Neuronal stem cell (in vitro differentiated cells): Measurements from ENCODE around the gene LRP11.

Experiments
- DNase-seq: peaks from one replicate; pipeline ENCODE4 v3.0.0-alpha.2; 2013; ENCODE audit warnings: low spot score
- H2AFZ ChIP-seq: one replicate; pipeline ENCODE4 v1.6.1; 2013; ENCODE audit warnings: mild to moderate bottlenecking, low read length, inconsistent platforms
- H2AK5ac ChIP-seq: 2 replicates; pipeline ENCODE4 v1.6.1; 2013; ENCODE audit warnings: low read depth, mild to moderate bottlenecking, inconsistent platforms, low read length, moderate library complexity, mixed read lengths
- H2BK120ac ChIP-seq: 2 replicates; pipeline ENCODE4 v1.6.1; 2013; ENCODE audit warnings: low read depth, mild to moderate bottlenecking, inconsistent platforms, low read length, moderate library complexity, mixed read lengths
- H2BK12ac ChIP-seq: one replicate; pipeline ENCODE4 v1.6.1; 2013; ENCODE audit warnings: low read length, inconsistent platforms
- H2BK15ac ChIP-seq: 2 replicates; pipeline ENCODE4 v1.6.1; 2013; ENCODE audit warnings: mild to moderate bottlenecking, low read length, inconsistent platforms, mixed read lengths
- H2BK5ac ChIP-seq: one replicate; pipeline ENCODE4 v1.6.1; 2013; ENCODE audit warnings: inconsistent platforms, mild to moderate bottlenecking, low read length, moderate library complexity
- H3K14ac ChIP-seq: one replicate; pipeline ENCODE4 v1.6.1; 2013; ENCODE audit warnings: low read length, inconsistent platforms
- H3K18ac ChIP-seq: 2 replicates; pipeline ENCODE4 v1.6.1; 2013; ENCODE audit warnings: low read length, inconsistent platforms
- H3K23ac ChIP-seq: 2 replicates; pipeline ENCODE4 v1.6.1; 2013; ENCODE audit warnings: low read depth, mild to moderate bottlenecking, mixed read lengths, low read length, inconsistent platforms; ENCODE audit not compliant: poor library complexity
- H3K27ac ChIP-seq: replicated peaks from 3 replicates; pipeline ENCODE4 v1.5.1; 2013; ENCODE audit warnings: low read length, inconsistent platforms
- H3K27me3 ChIP-seq, 3 experiments: 2 replicates each; pipeline ENCODE4 v1.6.1; 2013; ENCODE audit warnings: low read length in 3 of 3, mild to moderate bottlenecking in 2 of 3, inconsistent platforms in 1 of 3, low read depth in 1 of 3, mixed read lengths in 1 of 3, moderate library complexity in 1 of 3; ENCODE audit not compliant: control insufficient read depth in 3 of 3, insufficient read depth in 3 of 3
- H3K36me3 ChIP-seq, 2 donors: replicated peaks in 1 of 2; 2 replicates each; pipeline ENCODE4 v1.6.1; 2013; ENCODE audit warnings: low read length in 2 of 2; ENCODE audit not compliant: control insufficient read depth in 2 of 2, insufficient read depth in 2 of 2
- H3K4ac ChIP-seq: 2 replicates; pipeline ENCODE4 v1.6.1; 2013; ENCODE audit warnings: inconsistent platforms, mild to moderate bottlenecking, low read length, moderate library complexity
- H3K4me1 ChIP-seq, 2 donors: 1 replicate in 1 of 2; 2 replicates in 1 of 2; pipeline ENCODE4 v1.6.1; 2013; ENCODE audit warnings: low read length in 2 of 2, low read depth in 1 of 2; ENCODE audit not compliant: control insufficient read depth in 2 of 2, insufficient read depth in 1 of 2
- H3K4me2 ChIP-seq: one replicate; pipeline ENCODE4 v1.6.1; 2013; ENCODE audit warnings: mild to moderate bottlenecking, low read length, inconsistent platforms; ENCODE audit not compliant: insufficient read depth, poor library complexity, severe bottlenecking
- H3K4me3 ChIP-seq, 2 donors: 2 replicates each; pipeline ENCODE4 v1.5.1; 2013; ENCODE audit warnings: low read length in 2 of 2, mild to moderate bottlenecking in 2 of 2, inconsistent platforms in 1 of 2, moderate library complexity in 1 of 2
- H3K79me1 ChIP-seq: one replicate; pipeline ENCODE4 v1.6.1; 2013; ENCODE audit warnings: low read depth, mild to moderate bottlenecking, inconsistent platforms, low read length, moderate library complexity
- H3K9ac ChIP-seq: one replicate; pipeline ENCODE4 v1.6.1; 2013; ENCODE audit warnings: mild to moderate bottlenecking, low read depth, low read length, inconsistent platforms; ENCODE audit not compliant: poor library complexity
- H3K9me3 ChIP-seq, 2 donors: replicated peaks in 1 of 2; 2 replicates each; pipeline versions ENCODE3 to v1.6.1; 2013; ENCODE audit warnings: low read length in 2 of 2, mild to moderate bottlenecking in 2 of 2, inconsistent platforms in 1 of 2, low read depth in 1 of 2, mixed read lengths in 1 of 2, moderate library complexity in 1 of 2; ENCODE audit not compliant: control insufficient read depth in 2 of 2, insufficient read depth in 1 of 2
- H4K8ac ChIP-seq: one replicate; pipeline ENCODE4 v1.6.1; 2013; ENCODE audit warnings: low read depth, mild to moderate bottlenecking, inconsistent platforms, low read length, moderate library complexity
- H4K91ac ChIP-seq: one replicate; pipeline ENCODE4 v1.6.1; 2013; ENCODE audit warnings: low read length, low read depth, mild to moderate bottlenecking, inconsistent platforms; ENCODE audit not compliant: poor library complexity
- WGBS, 2 donors: extraction: QIAGEN DNeasy Blood & Tissue Kit; methylation state at CpG; one replicate each; pipeline ENCODE4 v1.1.7; 2013; ENCODE audit warnings: missing lambda C conversion rate in 2 of 2, mixed read lengths in 1 of 2; ENCODE audit not compliant: insufficient read length in 2 of 2, insufficient replicate concordance in 1 of 2; ENCODE audit errors: extremely low coverage in 2 of 2; 5-methylcytosine and 5-hydroxymethylcytosine counted together

LRP11 gene

GRCh38 chr6:149861603-149862423, 2.3 kb downstream of the LRP11 start:
- no peak overlapping the region for H2BK15ac ChIP-seq
- H3K9me3 ChIP-seq: no peaks in the 10 kb centered on the region
- H3K14ac ChIP-seq: no peak overlapping the region
- DNase-seq: no peak
- H3K23ac ChIP-seq: no peak overlapping the region
- peaks cover 7 to 9% of the 10 kb centered on the region in 2 donors for H3K4me1 ChIP-seq
- H3K4ac ChIP-seq: no peak overlapping the region
- H2BK120ac ChIP-seq: no peak overlapping the region
- H4K8ac ChIP-seq: no peak overlapping the region
- H3K18ac ChIP-seq: no peak overlapping the region
- H3K4me2 ChIP-seq: no peak overlapping the region
- H3K27me3 ChIP-seq: peaks cover 0 to 12% (median 2%) of the 10 kb centered on the region in 3 experiments
- no peak overlapping the region for H2AK5ac ChIP-seq
- H2BK12ac ChIP-seq: no peak overlapping the region
- no peak overlapping the region for H2BK5ac ChIP-seq
- H3K79me1 ChIP-seq: no peaks in the 10 kb centered on the region
- no peak overlapping the region for H4K91ac ChIP-seq
- no peak overlapping the region for H2AFZ ChIP-seq
- no peak overlapping the region for H3K27ac ChIP-seq
- no peak overlapping the region for H3K9ac ChIP-seq
- no CpG with 5 or more reads among the region's 14 CpGs for WGBS, 2 donors
- H3K36me3 ChIP-seq: peaks cover 0 to 4% of the 10 kb centered on the region in 2 donors
- peak overlapping the region in 1 of 2 donors; percentile 4 for H3K4me3 ChIP-seq

GRCh38 chr6:149860834-149861602, 3.1 kb downstream of the LRP11 start:
- Histone ChIP-seq H2BK15ac (no peak overlapping the region), H3K27me3 (peaks cover 0 to 12% (median 2%) of the 10 kb centered on the region in 3 experiments), H3K14ac (no peak overlapping the region), H2BK5ac (no peak overlapping the region), H3K4me1 (peaks cover 7 to 9% of the 10 kb centered on the region in 2 donors), H3K23ac (peak overlapping the region; percentile 85), H3K9ac (no peak overlapping the region), H3K27ac (no peak overlapping the region), H3K36me3 (peaks cover 0 to 4% of the 10 kb centered on the region in 2 donors), H3K4me3 (peak overlapping the region in 1 of 2 donors; percentile 44), H2AFZ (no peak overlapping the region), H4K8ac (no peak overlapping the region), H3K9me3 (no peaks in the 10 kb centered on the region), H4K91ac (no peak overlapping the region), H3K4me2 (no peak overlapping the region), H2BK12ac (no peak overlapping the region), H3K79me1 (no peaks in the 10 kb centered on the region), H2AK5ac (no peak overlapping the region), H3K4ac (no peak overlapping the region), H3K18ac (no peak overlapping the region), H2BK120ac (no peak overlapping the region)
- DNase-seq: no peak
- WGBS, 2 donors: no CpG with 5 or more reads among the region's 14 CpGs

GRCh38 chr6:149860513-149860833, 3.7 kb downstream of the LRP11 start:
- Histone ChIP-seq H4K91ac (no peak overlapping the region), H3K79me1 (no peaks in the 10 kb centered on the region), H3K4me2 (no peak overlapping the region), H3K18ac (no peak overlapping the region), H2BK5ac (no peak overlapping the region), H2AFZ (no peak overlapping the region), H2AK5ac (no peak overlapping the region), H2BK120ac (no peak overlapping the region), H3K14ac (peak overlapping the region; percentile 21), H3K27me3 (peaks cover 0 to 12% (median 2%) of the 10 kb centered on the region in 3 experiments), H3K4me3 (peak overlapping the region in 1 of 2 donors; percentile 44), H3K4me1 (peaks cover 9 to 10% of the 10 kb centered on the region in 2 donors), H2BK12ac (no peak overlapping the region), H3K27ac (no peak overlapping the region), H3K36me3 (peaks cover 0 to 4% of the 10 kb centered on the region in 2 donors), H2BK15ac (no peak overlapping the region), H3K4ac (no peak overlapping the region), H3K9ac (no peak overlapping the region), H3K9me3 (no peaks in the 10 kb centered on the region), H4K8ac (no peak overlapping the region), H3K23ac (peak overlapping the region; percentile 85)
- no peak for DNase-seq
- no CpG with 5 or more reads among the region's 5 CpGs for WGBS, 2 donors

- no peak overlapping the region for H2AFZ ChIP-seq
- no peak overlapping the region for H3K9ac ChIP-seq
- no peak overlapping the region for H3K4ac ChIP-seq
- no peak overlapping the region for H2BK12ac ChIP-seq
- H3K27ac ChIP-seq: no peak overlapping the region
- peaks cover 0 to 4% of the 10 kb centered on the region in 2 donors for H3K36me3 ChIP-seq
- no CpG with 5 or more reads among the region's 3 CpGs for WGBS, 2 donors
- H3K18ac ChIP-seq: no peak overlapping the region
- H3K4me3 ChIP-seq: no peak overlapping the region
- no peak overlapping the region for H3K4me2 ChIP-seq
- peaks cover 9 to 14% of the 10 kb centered on the region in 2 donors for H3K4me1 ChIP-seq
- no peak overlapping the region for H4K91ac ChIP-seq
- H2AK5ac ChIP-seq: no peak overlapping the region
- no peak overlapping the region for H3K14ac ChIP-seq
- no peak overlapping the region for H2BK15ac ChIP-seq
- no peaks in the 10 kb centered on the region for H3K9me3 ChIP-seq
- no peak overlapping the region for H2BK5ac ChIP-seq
- DNase-seq: no peak
- H3K27me3 ChIP-seq: peaks cover 0 to 12% (median 2%) of the 10 kb centered on the region in 3 experiments
- H3K23ac ChIP-seq: no peak overlapping the region
- H3K79me1 ChIP-seq: no peaks in the 10 kb centered on the region
- H2BK120ac ChIP-seq: no peak overlapping the region
- H4K8ac ChIP-seq: no peak overlapping the region
Measured at GRCh38 chr6:149859938-149860337, 4.2 kb downstream of the LRP11 start.
